Superior temporal gyrus (tissue), 1 donor: ENCODE data around the gene USP12.
"Not testable (repeated sequence)": the region's sequence is repeated elsewhere in the genome, so short reads cannot be mapped to it uniquely, and the experiment has no call there.

Experiments
- DNase-seq: peaks from one replicate; pipeline ENCODE4 v3.0.0-alpha.2; 2016; ENCODE audit errors: extremely low spot score

USP12 gene

GRCh38 chr13:27123445-27123844 lies 48.2 kb downstream of the USP12 start:
- DNase-seq, result not testable (repeated sequence)

- DNase-seq, result no peak
These were observed 49.6 kb downstream of the USP12 start for GRCh38 chr13:27122036-27122435.

GRCh38 chr13:27120811-27121210 lies 50.8 kb downstream of the USP12 start:
- DNase-seq, result no peak

GRCh38 chr13:27120011-27120410 lies 51.6 kb downstream of the USP12 start:
- DNase-seq, result no peak

GRCh38 chr13:27118428-27119054 lies 53.1 kb downstream of the USP12 start:
- no peak for DNase-seq

DNA sequence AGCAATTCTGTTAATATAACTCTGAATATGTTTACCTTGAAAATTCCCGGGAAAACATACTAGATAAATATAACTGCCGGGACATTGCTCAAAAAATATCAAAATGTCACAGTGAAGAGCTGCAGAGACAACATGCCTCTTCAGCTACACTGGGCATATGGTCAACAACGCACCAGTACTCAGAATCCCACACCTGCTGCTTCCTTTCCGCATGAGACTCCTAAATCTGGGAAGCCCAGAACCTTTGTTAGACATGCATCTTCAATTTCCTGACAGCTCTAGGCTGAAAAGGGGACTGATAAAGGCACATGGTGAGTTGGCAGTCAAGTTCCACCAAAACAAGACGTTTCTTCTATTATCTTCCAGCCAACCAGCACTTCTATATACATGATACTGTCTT lies 53.7 kb downstream of the USP12 start:
- no peak for DNase-seq

GRCh38 chr13:27117158-27117557 lies 54.5 kb downstream of the USP12 start:
- no peak for DNase-seq

- no peak for DNase-seq
These were observed 58.2 kb downstream of the USP12 start for GRCh38 chr13:27113436-27113835.

- no peak for DNase-seq
These were observed 59.6 kb downstream of the USP12 start for GRCh38 chr13:27112006-27112405.

- DNase-seq, result no peak
These were observed 61.4 kb downstream of the USP12 start for GRCh38 chr13:27110056-27110746.

DNA sequence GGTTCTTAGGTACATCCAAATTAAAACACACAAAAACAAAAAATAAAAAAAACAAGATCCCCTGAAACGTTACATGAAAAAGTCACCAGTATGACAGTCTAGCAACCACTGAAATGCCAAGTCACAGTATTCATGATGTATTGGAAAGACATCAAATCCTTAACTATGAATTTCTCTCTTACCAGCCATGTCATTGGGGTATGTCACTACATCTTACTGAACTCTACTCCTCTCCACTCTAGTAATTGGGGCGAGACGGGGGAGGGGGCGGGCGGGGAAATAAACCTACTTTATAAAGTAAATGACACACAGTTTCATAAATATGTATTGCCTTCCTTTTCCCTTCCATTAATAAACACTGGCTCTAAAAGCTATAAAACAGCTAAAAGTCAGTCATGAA lies 65.5 kb downstream of the USP12 start:
- no peak for DNase-seq

DNA sequence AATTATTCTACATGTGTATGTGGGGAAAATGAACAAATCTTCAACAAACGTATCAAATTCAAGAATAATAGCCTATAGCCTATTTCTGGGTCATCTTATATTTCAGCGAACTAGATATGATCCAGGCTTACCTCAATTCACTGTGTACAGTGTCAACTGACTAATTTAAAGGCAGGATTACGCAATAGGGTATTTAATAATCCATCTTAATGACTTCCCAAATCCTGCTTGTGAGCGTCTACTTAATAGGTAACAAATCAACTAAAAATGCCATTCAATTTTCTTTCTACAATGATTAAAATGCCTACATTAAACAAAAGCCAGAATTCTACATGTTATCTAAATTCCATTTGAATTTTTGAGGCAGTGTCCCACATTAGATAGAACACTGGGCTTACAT lies 67.0 kb downstream of the USP12 start:
- no peak for DNase-seq

GRCh38 chr13:27101847-27102246 lies 69.8 kb downstream of the USP12 start:
- DNase-seq, result no peak

- no peak for DNase-seq
These were observed 70.3 kb downstream of the USP12 start for GRCh38 chr13:27101289-27101688.

GRCh38 chr13:27097691-27098090 lies 73.9 kb downstream of the USP12 start:
- DNase-seq, result no peak

DNA sequence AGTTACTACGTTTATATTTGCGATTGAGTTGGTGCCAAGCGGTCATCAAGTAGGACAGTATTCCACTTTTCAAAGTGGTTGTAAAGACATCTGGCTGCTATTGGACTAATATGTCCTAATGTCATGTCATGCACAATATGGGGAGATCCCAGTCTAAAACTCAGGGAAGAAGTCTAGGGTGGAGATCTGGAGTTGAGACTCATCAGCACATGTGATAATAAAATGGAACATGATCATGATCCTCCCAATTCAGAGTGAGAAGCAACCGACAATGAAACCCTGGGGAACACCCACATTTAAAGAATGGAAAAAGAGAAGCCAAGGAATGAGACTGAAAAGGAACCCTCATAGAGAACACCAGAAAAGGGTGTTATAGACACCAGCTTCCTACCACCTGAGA lies 80.2 kb downstream of the USP12 start:
- DNase-seq, result no peak

- no peak for DNase-seq
These were observed 83.0 kb downstream of the USP12 start for GRCh38 chr13:27088619-27089018.

DNA sequence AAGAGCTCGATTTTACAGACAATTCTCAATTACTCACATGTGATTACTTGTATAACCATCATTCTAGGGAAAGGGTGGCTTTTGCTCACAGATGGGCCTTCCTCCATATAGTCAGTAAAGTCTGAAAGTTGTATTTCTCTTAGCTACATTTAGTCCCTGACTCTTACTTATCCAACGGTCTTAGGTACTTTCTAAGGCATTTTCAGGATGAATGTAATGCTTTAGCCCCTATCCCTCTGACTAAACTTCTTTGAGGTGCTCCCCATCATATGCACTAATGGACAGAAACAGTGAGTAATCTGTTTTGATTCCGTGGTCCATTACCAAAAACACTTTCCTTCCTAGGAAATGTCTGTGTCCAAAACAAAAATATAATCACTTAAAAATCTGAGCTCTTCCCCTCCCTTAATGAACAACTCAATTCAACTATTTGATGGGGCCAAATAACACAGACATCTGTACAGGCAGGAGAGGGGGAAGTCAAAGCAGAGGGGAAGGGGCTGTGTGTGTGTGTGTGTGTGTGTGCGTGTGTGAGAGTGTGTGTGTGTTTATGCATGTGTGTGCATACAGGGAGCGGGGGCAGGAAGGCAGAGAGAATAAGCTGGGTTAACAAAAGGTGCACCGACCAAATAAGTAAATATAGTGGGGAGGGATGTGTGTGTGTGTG lies 84.9 kb downstream of the USP12 start:
- DNase-seq, result no peak

- no peak for DNase-seq
These were observed 88.4 kb downstream of the USP12 start for GRCh38 chr13:27083183-27083582.

DNA sequence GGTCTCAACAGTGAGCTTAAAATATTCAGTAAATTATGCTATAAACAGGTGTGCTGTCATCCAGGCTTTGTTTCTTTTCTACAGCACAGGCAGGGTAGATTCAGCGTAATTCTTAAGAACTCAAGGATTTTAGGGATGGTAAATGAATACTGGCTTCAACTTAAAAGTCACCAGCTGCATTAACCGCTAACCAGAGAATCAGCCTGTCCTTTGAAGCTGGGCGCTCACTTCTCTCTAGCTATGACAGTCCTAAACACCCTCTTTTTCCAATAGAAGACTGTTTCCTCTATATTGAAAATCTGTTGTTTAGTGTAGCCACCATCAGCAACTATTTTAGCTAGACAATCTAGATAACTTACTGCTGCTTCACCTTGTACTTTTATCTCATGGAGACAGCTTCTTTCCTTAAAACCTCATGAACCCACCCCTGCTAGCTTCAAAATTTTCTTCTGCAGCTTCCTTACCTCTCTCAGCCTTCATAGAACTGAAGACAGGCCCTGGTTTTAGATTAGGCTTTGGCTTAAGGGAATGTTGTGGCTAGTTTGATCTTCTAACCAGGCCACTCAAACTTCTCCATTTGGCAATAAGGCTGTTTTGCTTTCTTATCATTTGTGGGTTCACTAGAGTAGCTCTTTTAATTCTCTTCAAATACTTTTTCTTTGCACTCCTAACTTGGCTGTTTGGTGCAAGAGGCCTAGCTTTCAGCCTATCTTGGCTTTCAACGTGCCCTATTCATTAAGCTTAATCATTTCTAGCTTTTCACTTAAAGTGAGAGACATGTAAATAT lies 89.5 kb downstream of the USP12 start:
- DNase-seq, result no peak

DNA sequence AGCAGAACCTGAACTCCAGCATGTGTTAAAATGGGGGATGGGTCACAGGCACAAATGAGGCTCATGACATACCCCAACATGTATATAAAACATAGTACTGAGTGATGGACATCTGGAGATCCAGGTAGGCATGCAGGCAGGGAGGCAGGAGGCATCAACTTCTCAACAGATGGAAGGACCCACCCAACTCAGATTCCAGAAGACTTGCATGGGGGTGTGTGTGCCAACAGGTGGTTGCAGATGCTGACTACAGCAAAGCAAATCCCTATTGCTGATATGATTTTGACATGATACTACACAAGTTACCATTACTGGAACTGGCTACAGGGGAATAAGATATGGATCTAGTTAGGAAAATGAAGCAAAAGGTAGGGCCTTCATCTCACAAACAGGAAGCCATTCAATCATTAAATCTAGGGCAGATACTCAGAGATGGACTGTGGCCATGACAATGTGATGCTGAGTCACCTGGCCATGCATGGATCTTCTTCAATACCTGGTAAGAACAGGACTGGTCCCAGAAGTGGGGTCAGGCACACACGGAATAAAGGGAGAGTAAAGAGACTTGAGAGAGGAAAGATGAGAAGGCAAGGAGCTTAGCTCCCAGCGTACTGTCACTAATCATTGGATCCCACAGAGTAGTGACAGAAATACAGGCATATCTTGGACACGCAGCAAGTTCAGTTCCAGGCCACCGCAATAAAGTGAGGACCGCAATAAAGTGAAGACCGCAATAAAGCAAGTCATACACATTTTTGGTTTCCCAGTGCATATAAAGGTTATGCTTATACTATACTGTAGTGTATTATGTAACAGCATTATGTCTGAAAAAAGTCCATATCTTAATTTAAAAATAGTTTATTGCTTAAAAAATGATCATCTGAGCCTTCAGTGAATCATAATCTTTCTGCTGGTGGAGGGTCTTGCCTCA lies 91.3 kb downstream of the USP12 start:
- DNase-seq, result no peak
